Measurements from ENCODE around the gene OSM.
A peak's percentile ranks its signal among the peaks of the same experiment; 100 is the strongest.

OSM gene

DNA sequence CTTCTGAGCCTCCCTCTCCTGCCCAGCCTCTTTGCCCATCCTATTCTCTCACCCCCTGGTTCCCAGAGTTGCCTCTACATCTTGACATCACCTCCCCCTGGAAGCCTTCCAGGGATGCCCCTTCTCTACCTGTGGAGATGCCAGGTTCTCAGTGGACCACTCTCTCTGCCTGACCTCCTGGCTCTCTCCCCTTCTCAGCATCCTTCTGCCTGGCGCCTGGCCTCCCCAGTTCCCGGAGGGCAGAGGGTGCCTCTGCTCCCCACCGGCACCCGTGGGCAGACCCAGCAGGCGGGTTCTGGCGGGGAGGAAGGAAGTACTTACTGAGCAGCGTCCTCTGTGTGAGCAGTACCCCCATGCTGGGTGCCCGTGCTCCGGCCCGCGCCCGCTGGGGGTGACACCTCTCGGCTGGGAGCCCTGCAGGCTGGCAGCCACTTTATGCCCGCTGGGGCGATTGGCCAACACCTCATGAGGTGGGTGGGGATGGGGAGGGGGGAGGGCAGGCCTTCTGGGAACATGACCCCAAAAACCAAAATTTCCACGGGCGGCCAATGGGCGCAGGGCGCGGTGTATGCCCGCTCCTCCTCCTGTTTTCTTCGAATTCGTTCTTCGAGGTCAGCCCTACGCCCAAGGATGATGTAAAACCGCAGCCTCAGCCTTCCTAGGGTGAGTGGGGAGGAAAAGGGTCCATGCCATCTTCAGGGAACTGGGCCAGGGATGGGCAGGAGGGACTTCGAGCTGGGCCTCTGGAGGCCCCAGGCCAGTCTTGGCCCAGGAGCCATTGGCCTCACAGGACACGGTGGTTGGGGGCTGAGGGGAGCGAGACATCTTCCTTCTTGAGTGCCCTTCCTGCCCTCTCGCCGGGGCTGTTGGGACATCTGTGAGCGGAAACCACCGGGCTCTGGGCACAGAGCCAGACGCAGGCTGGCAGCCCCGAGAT, at the start of gene OSM:
TSS of gene OSM (minus strand) at position 407 of the 937 bp plus-strand sequence. CDS start at position 355, 52 bp downstream.
- Histone ChIP-seq H3K4me3 (ENCODE audit: low read depth, low read length) (no peak within 1 kb of the TSS), H3K9me3 (ENCODE audit: control insufficient read depth, insufficient read depth, low read length) (no peaks in the 10 kb centered on the region), H3K27me3 (ENCODE audit: control insufficient read depth, insufficient read depth, low read length) (peaks cover 2% of the 10 kb centered on the region), H3K4me1 (ENCODE audit: control insufficient read depth, insufficient read depth, low read length) (no peaks in the 10 kb centered on the region), H3K9ac (ENCODE audit: low read depth, low read length) (no peak within 1 kb of the TSS), H3K36me3 (ENCODE audit: control insufficient read depth, insufficient read depth, low read length) (no peaks in the 10 kb centered on the region)

- no peaks in the 10 kb centered on the region for H3K9me3 ChIP-seq (ENCODE audit: control insufficient read depth, insufficient read depth, low read length)
- no peaks in the 10 kb centered on the region for H3K27me3 ChIP-seq (ENCODE audit: control insufficient read depth, insufficient read depth, low read length)
- no peak overlapping the region for H3K9ac ChIP-seq (ENCODE audit: low read depth, low read length)
- no peaks in the 10 kb centered on the region for H3K4me1 ChIP-seq (ENCODE audit: control insufficient read depth, insufficient read depth, low read length)
- no peaks in the 10 kb centered on the region for H3K36me3 ChIP-seq (ENCODE audit: control insufficient read depth, insufficient read depth, low read length)
- no peak overlapping the region for H3K4me3 ChIP-seq (ENCODE audit: low read depth, low read length)
Observed at GRCh38 chr22:30315962-30316576, 49.4 kb upstream of the OSM start.

DNA sequence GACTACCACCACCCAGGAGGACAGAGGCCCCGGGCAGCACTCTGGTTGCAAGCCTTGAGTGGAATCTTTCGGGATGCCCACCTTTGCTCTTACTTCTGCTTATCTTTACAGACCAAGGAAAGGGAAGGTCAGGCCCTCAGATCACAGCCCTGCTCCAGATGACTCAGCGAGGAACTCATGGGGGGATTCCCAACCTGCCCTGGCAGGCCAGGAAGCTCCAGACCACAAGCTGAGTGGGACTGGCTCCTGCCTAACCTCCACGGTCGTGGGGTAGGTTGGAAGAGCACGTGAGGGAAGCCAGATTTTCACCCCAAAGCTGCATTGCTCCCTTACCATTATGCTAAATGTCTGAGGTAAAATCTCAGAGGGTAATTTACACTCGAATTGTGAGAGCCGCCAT, 48.3 kb upstream of the OSM start:
- H3K4me1 ChIP-seq (ENCODE audit: control insufficient read depth, insufficient read depth, low read length): peaks cover 3% of the 10 kb centered on the region
- H3K9me3 ChIP-seq (ENCODE audit: control insufficient read depth, insufficient read depth, low read length): no peaks in the 10 kb centered on the region
- H3K36me3 ChIP-seq (ENCODE audit: control insufficient read depth, insufficient read depth, low read length): no peaks in the 10 kb centered on the region
- H3K27me3 ChIP-seq (ENCODE audit: control insufficient read depth, insufficient read depth, low read length): no peaks in the 10 kb centered on the region
- no peak overlapping the region for H3K9ac ChIP-seq (ENCODE audit: low read depth, low read length)
- no peak overlapping the region for H3K4me3 ChIP-seq (ENCODE audit: low read depth, low read length)

DNA sequence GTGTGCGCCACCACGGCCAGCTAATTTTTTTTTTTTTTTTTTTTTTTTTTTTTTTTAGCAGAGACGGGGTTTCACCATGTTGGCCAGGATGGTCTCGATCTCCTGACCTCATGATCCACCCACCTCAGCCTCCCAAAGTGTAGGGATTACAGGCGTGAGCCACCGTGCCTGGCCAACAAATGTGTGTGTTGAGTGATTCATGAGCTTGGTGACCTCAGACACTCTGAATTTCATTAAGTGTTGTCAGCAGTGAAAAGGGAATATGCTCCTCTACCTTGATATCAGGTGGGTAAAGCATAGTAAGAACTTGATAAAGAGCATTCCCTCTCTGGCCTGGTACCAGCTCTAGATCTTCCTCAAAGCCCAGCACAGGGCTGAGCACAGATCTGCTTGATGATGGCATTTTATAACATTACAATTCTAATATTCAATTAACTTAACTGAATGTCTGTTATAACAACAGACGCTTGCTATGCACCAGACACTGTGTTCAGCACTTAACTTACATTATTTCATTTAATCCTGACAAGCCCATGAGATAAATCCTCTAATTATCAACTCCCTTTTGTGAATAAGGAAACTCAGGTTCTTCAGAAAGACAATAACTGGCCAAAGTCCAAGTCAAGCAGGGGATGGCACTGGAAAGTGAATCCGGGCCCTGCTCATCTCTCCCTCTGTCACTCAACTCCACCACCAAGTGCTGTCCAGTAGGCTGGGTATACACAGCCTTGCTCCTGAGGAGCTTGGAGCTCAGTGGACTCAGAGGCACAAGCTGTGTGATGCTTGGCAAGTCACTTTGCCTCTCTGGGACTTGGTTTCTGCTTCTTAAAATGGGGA, 47.1 kb upstream of the OSM start:
- Histone ChIP-seq H3K4me3 (ENCODE audit: low read depth, low read length) (no peak overlapping the region), H3K9ac (ENCODE audit: low read depth, low read length) (no peak overlapping the region), H3K9me3 (ENCODE audit: control insufficient read depth, insufficient read depth, low read length) (no peaks in the 10 kb centered on the region), H3K4me1 (ENCODE audit: control insufficient read depth, insufficient read depth, low read length) (peaks cover 3% of the 10 kb centered on the region), H3K27me3 (ENCODE audit: control insufficient read depth, insufficient read depth, low read length) (no peaks in the 10 kb centered on the region), H3K36me3 (ENCODE audit: control insufficient read depth, insufficient read depth, low read length) (no peaks in the 10 kb centered on the region)

- H3K9me3 ChIP-seq (ENCODE audit: control insufficient read depth, insufficient read depth, low read length): no peaks in the 10 kb centered on the region
- H3K27me3 ChIP-seq (ENCODE audit: control insufficient read depth, insufficient read depth, low read length): no peaks in the 10 kb centered on the region
- no peaks in the 10 kb centered on the region for H3K36me3 ChIP-seq (ENCODE audit: control insufficient read depth, insufficient read depth, low read length)
- no peak overlapping the region for H3K4me3 ChIP-seq (ENCODE audit: low read depth, low read length)
- H3K4me1 ChIP-seq (ENCODE audit: control insufficient read depth, insufficient read depth, low read length): peaks cover 3% of the 10 kb centered on the region
- no peak overlapping the region for H3K9ac ChIP-seq (ENCODE audit: low read depth, low read length)
Observed at GRCh38 chr22:30312053-30312452, 45.4 kb upstream of the OSM start.

DNA sequence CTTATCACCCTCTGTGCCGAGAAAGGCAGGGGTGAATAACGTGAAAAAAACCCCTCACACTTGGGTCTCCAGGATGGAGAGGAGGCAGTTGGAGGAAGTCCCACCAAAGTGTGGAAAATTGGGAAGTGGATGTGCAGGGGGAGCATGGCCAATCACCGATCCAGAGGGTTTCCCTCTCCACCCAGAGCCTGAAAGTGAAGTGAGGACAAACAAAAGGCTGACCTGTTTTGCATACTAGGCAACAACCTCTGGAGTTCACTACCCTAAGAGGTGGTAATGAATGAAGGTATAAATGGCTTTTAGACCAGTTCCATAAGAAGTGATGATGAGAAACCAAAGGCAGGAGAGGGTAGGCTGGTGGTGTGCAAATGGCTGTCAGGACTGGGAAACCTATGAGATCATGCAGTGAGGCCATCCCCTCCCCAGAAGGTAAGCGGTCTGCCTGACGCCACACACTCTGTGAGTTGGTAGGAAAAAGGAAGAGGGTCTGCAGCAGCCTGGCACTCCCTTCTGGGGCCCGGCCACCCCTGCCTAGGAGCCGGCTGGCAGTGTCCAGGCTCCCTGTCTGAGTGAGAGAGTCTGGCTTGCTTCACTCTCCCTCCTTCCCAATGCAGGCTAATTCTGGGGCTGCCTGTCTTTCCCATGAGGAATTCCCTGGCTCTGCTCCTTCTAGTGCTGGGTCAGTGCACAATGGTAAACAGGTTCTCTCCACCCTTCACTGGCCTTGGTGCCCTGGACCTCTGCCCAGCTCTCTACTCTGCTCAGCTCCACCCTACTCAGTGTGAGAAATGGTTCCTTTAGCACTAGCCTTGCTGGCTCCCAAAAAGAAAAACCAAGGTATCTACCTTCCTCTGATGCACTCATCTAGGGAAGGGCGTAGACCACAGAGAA, 44.5 kb upstream of the OSM start:
- no peak overlapping the region for H3K4me3 ChIP-seq (ENCODE audit: low read depth, low read length)
- H3K27me3 ChIP-seq (ENCODE audit: control insufficient read depth, insufficient read depth, low read length): no peaks in the 10 kb centered on the region
- H3K4me1 ChIP-seq (ENCODE audit: control insufficient read depth, insufficient read depth, low read length): peaks cover 3% of the 10 kb centered on the region
- no peak overlapping the region for H3K9ac ChIP-seq (ENCODE audit: low read depth, low read length)
- no peaks in the 10 kb centered on the region for H3K9me3 ChIP-seq (ENCODE audit: control insufficient read depth, insufficient read depth, low read length)
- no peaks in the 10 kb centered on the region for H3K36me3 ChIP-seq (ENCODE audit: control insufficient read depth, insufficient read depth, low read length)

DNA sequence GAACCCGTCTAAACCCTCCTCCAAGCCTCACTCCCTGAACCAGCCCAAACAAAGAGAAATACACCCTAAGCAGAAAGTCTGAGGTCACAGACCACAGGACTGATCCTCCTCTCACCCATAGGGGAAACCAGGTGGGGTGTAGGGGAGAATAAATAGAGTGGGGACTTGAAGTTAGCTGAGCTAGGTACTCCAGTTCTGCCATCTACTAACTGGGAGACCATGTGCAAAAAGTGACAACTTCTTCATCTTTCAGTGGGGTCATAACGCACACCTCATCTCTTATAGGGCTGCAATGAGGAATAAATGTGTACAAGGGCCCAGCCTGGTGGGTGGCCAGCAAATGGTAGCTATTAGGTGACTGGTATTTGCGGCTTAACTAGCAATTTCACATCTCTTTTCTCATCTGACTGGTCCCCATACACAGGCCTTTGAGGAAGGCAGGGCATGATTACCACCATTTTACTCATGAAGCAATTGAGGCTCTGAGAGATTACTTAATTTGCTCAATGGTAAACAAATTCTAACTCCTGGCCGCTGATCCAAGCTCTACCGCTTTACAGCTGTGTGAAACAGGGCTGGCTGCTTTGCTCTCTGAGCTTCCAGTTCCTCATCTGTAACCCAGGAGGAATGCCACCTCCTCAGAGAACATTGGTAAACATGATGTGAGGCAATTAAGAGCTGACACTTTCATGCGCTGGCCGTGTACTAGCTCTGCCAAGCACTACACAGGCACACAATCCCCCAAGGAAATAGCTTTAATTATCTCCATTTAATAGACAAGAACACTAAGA, 43.5 kb upstream of the OSM start:
- Histone ChIP-seq H3K4me1 (ENCODE audit: control insufficient read depth, insufficient read depth, low read length) (peaks cover 3% of the 10 kb centered on the region), H3K9ac (ENCODE audit: low read depth, low read length) (peak overlapping the region; percentile 16)

DNA sequence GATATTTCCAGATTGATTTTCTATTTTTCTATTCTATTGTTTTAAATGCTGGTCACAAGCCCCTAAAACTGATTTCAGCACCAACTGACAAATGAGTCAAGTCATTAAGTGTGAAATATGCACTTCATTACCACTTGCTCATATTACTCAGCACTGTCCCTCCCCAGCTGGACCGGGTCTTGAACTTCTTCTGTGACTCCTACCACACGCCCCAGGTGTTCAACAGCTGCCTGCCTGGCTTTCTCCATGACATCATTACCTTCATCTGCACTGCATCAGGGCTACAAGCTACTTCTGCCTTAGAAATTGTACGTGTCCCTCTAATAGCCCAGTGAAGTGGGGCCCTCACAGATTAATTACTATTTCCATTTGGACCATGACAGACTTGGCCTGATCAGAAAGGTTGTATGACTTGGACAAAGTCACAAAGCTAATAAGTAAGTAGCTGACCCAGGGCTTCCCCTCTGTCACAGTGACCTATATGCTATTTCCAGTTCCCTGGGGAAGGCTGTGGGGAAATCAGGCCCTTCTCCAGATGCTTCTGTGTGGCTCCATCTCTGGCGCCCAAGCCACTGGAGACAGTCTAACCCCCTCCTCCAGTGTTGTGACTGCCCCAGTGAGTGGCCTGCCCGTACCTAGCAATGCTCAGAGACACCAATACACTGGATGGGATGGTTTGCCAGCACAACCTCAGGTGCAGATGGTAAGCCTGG, 42.0 kb upstream of the OSM start:
- H3K4me3 ChIP-seq (ENCODE audit: low read depth, low read length): no peak overlapping the region
- peaks cover 3% of the 10 kb centered on the region for H3K4me1 ChIP-seq (ENCODE audit: control insufficient read depth, insufficient read depth, low read length)
- H3K9me3 ChIP-seq (ENCODE audit: control insufficient read depth, insufficient read depth, low read length): no peaks in the 10 kb centered on the region
- no peaks in the 10 kb centered on the region for H3K36me3 ChIP-seq (ENCODE audit: control insufficient read depth, insufficient read depth, low read length)
- H3K27me3 ChIP-seq (ENCODE audit: control insufficient read depth, insufficient read depth, low read length): no peaks in the 10 kb centered on the region
- no peak overlapping the region for H3K9ac ChIP-seq (ENCODE audit: low read depth, low read length)

More for the DNA sequence above, 43.5 kb upstream of the OSM start:
- Histone ChIP-seq H3K27me3 (ENCODE audit: control insufficient read depth, insufficient read depth, low read length) (no peaks in the 10 kb centered on the region), H3K9me3 (ENCODE audit: control insufficient read depth, insufficient read depth, low read length) (no peaks in the 10 kb centered on the region), H3K4me3 (ENCODE audit: low read depth, low read length) (no peak overlapping the region), H3K36me3 (ENCODE audit: control insufficient read depth, insufficient read depth, low read length) (no peaks in the 10 kb centered on the region)

- Histone ChIP-seq H3K9me3 (ENCODE audit: control insufficient read depth, insufficient read depth, low read length) (no peaks in the 10 kb centered on the region), H3K27me3 (ENCODE audit: control insufficient read depth, insufficient read depth, low read length) (no peaks in the 10 kb centered on the region), H3K4me3 (ENCODE audit: low read depth, low read length) (no peak overlapping the region), H3K9ac (ENCODE audit: low read depth, low read length) (no peak overlapping the region), H3K4me1 (ENCODE audit: control insufficient read depth, insufficient read depth, low read length) (peaks cover 3% of the 10 kb centered on the region), H3K36me3 (ENCODE audit: control insufficient read depth, insufficient read depth, low read length) (no peaks in the 10 kb centered on the region)
Observed at GRCh38 chr22:30308093-30308492, 41.4 kb upstream of the OSM start.

DNA sequence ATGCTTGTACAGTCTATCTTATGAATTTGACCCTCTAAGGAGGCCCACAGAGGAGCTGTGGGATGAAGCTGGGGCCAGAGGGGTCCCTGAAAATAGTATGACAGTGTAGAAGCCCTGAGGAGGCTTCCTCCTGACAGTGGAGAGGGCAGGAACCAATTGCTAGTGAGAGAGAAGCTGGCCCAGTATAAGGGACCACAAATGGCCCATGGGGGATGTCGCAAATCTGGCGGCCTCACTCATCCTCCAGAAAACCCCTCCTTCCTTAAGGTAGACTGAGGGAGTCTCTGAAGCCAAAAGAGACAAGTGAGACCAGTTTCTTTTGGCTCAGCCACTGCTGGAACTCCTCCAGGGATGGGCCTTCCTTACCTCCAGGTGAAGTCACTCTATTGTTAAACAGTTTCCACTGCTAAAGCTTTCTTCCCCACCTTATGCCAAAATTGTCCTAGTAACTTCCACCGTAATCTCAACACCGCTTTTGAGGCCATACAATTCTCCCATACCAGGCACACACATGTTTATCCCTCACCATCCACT, 40.5 kb upstream of the OSM start:
- H3K36me3 ChIP-seq (ENCODE audit: control insufficient read depth, insufficient read depth, low read length): no peaks in the 10 kb centered on the region
- peaks cover 3% of the 10 kb centered on the region for H3K4me1 ChIP-seq (ENCODE audit: control insufficient read depth, insufficient read depth, low read length)
- H3K9me3 ChIP-seq (ENCODE audit: control insufficient read depth, insufficient read depth, low read length): no peaks in the 10 kb centered on the region
- H3K4me3 ChIP-seq (ENCODE audit: low read depth, low read length): no peak overlapping the region
- no peak overlapping the region for H3K9ac ChIP-seq (ENCODE audit: low read depth, low read length)
- H3K27me3 ChIP-seq (ENCODE audit: control insufficient read depth, insufficient read depth, low read length): no peaks in the 10 kb centered on the region

Measured in iPS-15b (cell line).